Caco-2 (cell line): Measurements from ENCODE around the gene CIT. TPM values are rescaled to one million over a fixed set of nuclear protein-coding genes. Genes with fewer than 3 reads are reported as not detected.

Source experiments
- BruUV-seq: library from RNA; stranded (reverse); fragments of 400-500 nt; replicated peaks from 2 replicates; lab custom pipeline; 2021; lab: Mats Ljungman, UMichigan
- CTCF ChIA-PET: fragments of 300-600 bp; sonication (Branson Sonifier 250); formaldehyde crosslinking; loops from one replicate; lab custom pipeline; 2022; ENCODE audit warnings: antibody characterized with exemption; lab: Charles Lee
- POLR2A ChIA-PET: fragments of 300-600 bp; sonication (Branson Sonifier 250); formaldehyde crosslinking; loops from one replicate; lab custom pipeline; 2022; ENCODE audit warnings: antibody characterized with exemption; lab: Charles Lee
- DNase-seq, 2 experiments: peaks; one replicate each; pipeline versions ENCODE4 v3.0.0 to v3.0.0-alpha.2; 2020 to 2022
- H3K27me3 ChIP-seq: replicated peaks from 2 replicates; pipeline ENCODE4 v1.6.0; 2011; ENCODE audit warnings: low read length; ENCODE audit not compliant: control insufficient read depth, insufficient read depth
- H3K36me3 ChIP-seq: 2 replicates; pipeline ENCODE4 v1.5.1; 2011; ENCODE audit warnings: low read length; ENCODE audit not compliant: control insufficient read depth, insufficient read depth
- H3K4me1 ChIP-seq: fragments of 250-450 bp; sonication (Bioruptor Pico); 2 replicates; pipeline ENCODE4 v1.5.1; 2020; ENCODE audit warnings: mild to moderate bottlenecking
- H3K4me3 ChIP-seq: 2 replicates; pipeline ENCODE4 v1.5.1; 2011; ENCODE audit warnings: low read depth, mild to moderate bottlenecking, control low read depth, low read length
- H3K9me3 ChIP-seq: fragments of 250-450 bp; sonication (Bioruptor Pico); 2 replicates; pipeline ENCODE4 v1.5.1; 2020; ENCODE audit warnings: mild to moderate bottlenecking, moderate library complexity
- H3K27ac Mint-ChIP-seq: one replicate; pipeline ENCODE4 v1.8.0; 2022; ENCODE audit warnings: mixed read lengths; ENCODE audit not compliant: unreplicated experiment
- H3K27me3 Mint-ChIP-seq: one replicate; pipeline ENCODE4 v1.8.0; 2022; ENCODE audit warnings: mixed read lengths; ENCODE audit not compliant: insufficient read depth, unreplicated experiment
- H3K36me3 Mint-ChIP-seq: one replicate; pipeline ENCODE4 v1.8.0; 2022; ENCODE audit warnings: mild to moderate bottlenecking, mixed read lengths; ENCODE audit not compliant: insufficient read depth, unreplicated experiment
- H3K4me1 Mint-ChIP-seq: one replicate; pipeline ENCODE4 v1.8.0; 2022; ENCODE audit warnings: low read depth, mixed read lengths; ENCODE audit not compliant: unreplicated experiment
- H3K4me3 Mint-ChIP-seq: one replicate; pipeline ENCODE4 v1.8.0; 2022; ENCODE audit warnings: mild to moderate bottlenecking, moderate library complexity, mixed read lengths; ENCODE audit not compliant: unreplicated experiment
- H3K9me3 Mint-ChIP-seq: one replicate; pipeline ENCODE4 v1.8.0; 2022; ENCODE audit warnings: mixed read lengths; ENCODE audit not compliant: unreplicated experiment
- CTCF ChIP-seq, 2 experiments: fragments of 200-600 bp in 1 of 2; IDR thresholded peaks; 1 replicate in 1 of 2; 2 replicates in 1 of 2; pipeline versions ENCODE4 v1.5.1 to v1.8.0; 2011 to 2022; ENCODE audit warnings: antibody characterized with exemption in 1 of 2, control low read depth in 1 of 2, inconsistent platforms in 1 of 2, low read depth in 1 of 2, low read length in 1 of 2, mild to moderate bottlenecking in 1 of 2, moderate library complexity in 1 of 2; ENCODE audit not compliant: insufficient read depth in 1 of 2, severe bottlenecking in 1 of 2, unreplicated experiment in 1 of 2
- intact Hi-C: fragments of 100-400 bp; cut with micrococcal nuclease; formaldehyde crosslinking; loops from one replicate; pipeline ENCODE4 v1.10.0; 2022; ENCODE audit not compliant: unreplicated experiment
- total RNA-seq: library from RNA; stranded (reverse); gene quantifications from 2 replicates; pipeline ENCODE4 v1.2.3, GENCODE V29; 2022

The CIT gene
- total RNA-seq, 1 experiment from 2014 or later = 55.9 TPM

GRCh38 chr12:119808441-119808840 lies 68.7 kb downstream of the CIT start:
- no peaks in the 10 kb centered on the region; the same call in 1 of the 2 replicates for H3K36me3 ChIP-seq
- intact Hi-C loops = no loop called here
- H3K27me3 ChIP-seq = no peaks in the 10 kb centered on the region
- CTCF ChIA-PET = no interaction called here
- Mint-ChIP-seq H3K27ac (no peak overlapping the region), H3K4me1 (peaks cover 6% of the 10 kb centered on the region), H3K36me3 (peaks cover 43% of the 10 kb centered on the region), H3K9me3 (peaks cover 10% of the 10 kb centered on the region), H3K27me3 (no peaks in the 10 kb centered on the region), H3K4me3 (no peak overlapping the region)
- DNase-seq = no peak
- no peak overlapping the region for H3K4me3 ChIP-seq
- no peaks in the 10 kb centered on the region for H3K4me1 ChIP-seq
- no peak for TF ChIP-seq CTCF (IDR thresholded peaks at IDR 0.05; ENCODE audit: insufficient read depth in 1 of 2, low read depth in 1 of 2, low read length in 1 of 2, severe bottlenecking in 1 of 2, unreplicated experiment in 1 of 2)
- no TSS peak for BruUV-seq
- POLR2A ChIA-PET = no interaction called here
- no peaks in the 10 kb centered on the region for H3K9me3 ChIP-seq

- intact Hi-C loops = no loop called here
- H3K9me3 Mint-ChIP-seq = peaks cover 10% of the 10 kb centered on the region
- ChIA-PET POLR2A (no interaction called here), CTCF (no interaction called here)
- H3K4me3 Mint-ChIP-seq = no peak overlapping the region
- DNase-seq = no peak
- Histone ChIP-seq H3K4me1 (no peaks in the 10 kb centered on the region), H3K36me3 (no peaks in the 10 kb centered on the region), H3K27me3 (no peaks in the 10 kb centered on the region), H3K4me3 (no peak overlapping the region), H3K9me3 (no peaks in the 10 kb centered on the region)
- H3K27me3 Mint-ChIP-seq = no peaks in the 10 kb centered on the region
- peaks cover 35% of the 10 kb centered on the region for H3K36me3 Mint-ChIP-seq
- no peak overlapping the region for H3K27ac Mint-ChIP-seq
- H3K4me1 Mint-ChIP-seq = peaks cover 6% of the 10 kb centered on the region
- no peak for TF ChIP-seq CTCF (IDR thresholded peaks at IDR 0.05; ENCODE audit: insufficient read depth in 1 of 2, low read depth in 1 of 2, low read length in 1 of 2, severe bottlenecking in 1 of 2, unreplicated experiment in 1 of 2)
- BruUV-seq = no TSS peak
Measured at GRCh38 chr12:119807380-119807779, 69.7 kb downstream of the CIT start.

- no peak overlapping the region for H3K27ac Mint-ChIP-seq
- H3K9me3 Mint-ChIP-seq = peaks cover 10% of the 10 kb centered on the region
- H3K36me3 ChIP-seq = no peaks in the 10 kb centered on the region
- peaks cover 25% of the 10 kb centered on the region for H3K36me3 Mint-ChIP-seq
- TF ChIP-seq CTCF (IDR thresholded peaks at IDR 0.05; ENCODE audit: insufficient read depth in 1 of 2, low read depth in 1 of 2, low read length in 1 of 2, severe bottlenecking in 1 of 2, unreplicated experiment in 1 of 2) = peak; percentile 48 to 79
- no peaks in the 10 kb centered on the region for H3K27me3 ChIP-seq
- no peaks in the 10 kb centered on the region for H3K9me3 ChIP-seq
- no TSS peak for BruUV-seq
- ChIA-PET POLR2A (interaction anchor here (0.5 to 1.0 kb wide), 2 partner anchors 75 to 95 kb away, joined by 3 to 4 read pairs; no protein-coding TSS in a partner anchor), CTCF (interaction anchor here (0.5 to 1.3 kb wide), 10 partner anchors 8 to 355 kb away, joined by 3 to 5 read pairs (median 4); no protein-coding TSS in a partner anchor)
- peaks cover 6% of the 10 kb centered on the region for H3K4me1 Mint-ChIP-seq
- H3K4me3 ChIP-seq = no peak overlapping the region
- no peaks in the 10 kb centered on the region for H3K27me3 Mint-ChIP-seq
- H3K4me3 Mint-ChIP-seq = no peak overlapping the region
- intact Hi-C loops = loop anchor here (1.0 kb wide), 1 partner anchor 98 kb away; no protein-coding TSS in a partner anchor
- H3K4me1 ChIP-seq = no peaks in the 10 kb centered on the region
- DNase-seq = peak; percentile 65
Measured at GRCh38 chr12:119804011-119804641, 73.0 kb downstream of the CIT start.
